ENCODE measurements around the gene RGS19.

The RGS19 gene

DNA sequence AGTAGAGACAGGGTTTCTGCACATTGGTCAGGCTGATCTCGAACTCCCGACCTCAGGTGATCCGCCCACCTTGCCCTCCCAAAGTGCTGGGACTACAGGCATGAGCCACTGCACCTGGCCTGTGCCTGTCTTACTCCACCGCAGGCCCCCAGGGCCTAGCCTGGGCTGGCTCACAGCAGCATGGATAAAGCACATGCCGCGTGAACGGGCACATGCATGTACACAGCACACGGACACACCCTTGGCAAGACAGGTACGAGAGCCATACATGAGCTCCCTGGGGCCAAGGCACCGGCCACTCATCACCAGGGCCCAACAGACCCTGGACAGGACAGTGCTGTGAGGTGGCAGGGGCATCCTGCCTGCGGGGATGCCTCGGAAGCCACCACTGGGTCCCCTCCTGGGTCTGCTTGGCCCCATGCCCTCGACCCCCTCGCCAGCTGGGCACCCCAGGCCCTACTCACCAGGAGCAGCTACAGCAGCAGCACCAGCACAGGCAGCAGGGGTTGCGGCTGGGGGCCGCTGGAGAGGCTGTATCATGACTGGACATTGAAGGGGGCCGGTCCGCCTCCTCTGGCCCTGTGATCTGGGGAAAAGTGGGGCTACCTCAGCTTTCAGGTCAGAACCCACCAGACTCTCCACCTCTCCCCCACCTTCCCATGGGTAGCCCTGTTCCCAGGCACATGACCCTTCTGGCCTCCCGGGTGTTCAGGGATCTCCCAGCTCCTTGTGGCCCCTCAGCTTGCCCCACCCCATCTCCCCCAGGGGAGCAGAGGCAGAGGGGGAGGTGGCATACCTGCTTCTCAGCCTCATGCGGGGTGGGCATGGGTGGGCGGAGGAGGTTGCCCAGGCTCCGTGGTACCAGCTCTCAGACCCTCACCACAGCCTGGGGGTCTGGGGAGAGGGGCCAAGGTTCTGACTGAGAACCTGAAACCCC is 3.0 kb downstream of the RGS19 start:
- DNase-seq, result no peak

DNA sequence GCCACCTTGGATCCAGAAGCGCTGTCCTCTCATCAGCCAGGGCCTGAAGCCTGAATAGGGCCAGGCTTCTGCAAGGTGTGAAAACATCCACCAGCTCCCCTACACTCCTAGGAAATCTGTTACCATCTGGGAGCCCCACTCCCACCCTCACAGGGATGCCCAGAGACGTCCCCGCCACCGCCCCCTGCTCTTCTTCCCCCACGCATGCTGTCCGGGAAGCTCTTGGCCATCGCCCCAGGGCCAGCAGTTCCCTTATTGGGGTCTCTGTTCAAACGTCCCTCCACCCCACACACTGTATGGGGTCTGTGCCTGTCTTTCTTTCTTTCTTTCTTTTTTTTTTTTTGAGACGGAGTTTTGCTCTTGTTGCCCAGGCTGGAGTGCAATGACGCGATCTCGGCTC is 3.8 kb downstream of the RGS19 start:
- no peak for DNase-seq

DNA sequence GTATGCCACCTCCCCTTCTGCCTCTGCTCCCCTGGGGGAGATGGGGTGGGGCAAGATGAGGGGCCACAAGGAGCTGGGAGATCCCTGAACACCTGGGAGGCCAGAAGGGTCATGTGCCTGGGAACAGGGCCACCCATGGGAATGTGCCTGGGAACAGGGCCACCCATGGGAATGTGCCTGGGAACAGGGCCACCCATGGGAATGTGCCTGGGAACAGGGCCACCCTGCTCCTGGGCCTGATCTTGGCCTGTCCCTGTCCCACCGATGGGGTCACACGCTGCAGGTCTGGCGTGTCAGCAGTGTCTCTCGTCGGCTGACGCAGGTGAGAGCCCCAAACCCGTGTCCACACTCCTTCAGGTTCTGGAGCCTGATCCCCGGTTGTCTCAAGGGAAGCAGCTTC is 4.4 kb downstream of the RGS19 start:
- DNase-seq, result no peak

DNA sequence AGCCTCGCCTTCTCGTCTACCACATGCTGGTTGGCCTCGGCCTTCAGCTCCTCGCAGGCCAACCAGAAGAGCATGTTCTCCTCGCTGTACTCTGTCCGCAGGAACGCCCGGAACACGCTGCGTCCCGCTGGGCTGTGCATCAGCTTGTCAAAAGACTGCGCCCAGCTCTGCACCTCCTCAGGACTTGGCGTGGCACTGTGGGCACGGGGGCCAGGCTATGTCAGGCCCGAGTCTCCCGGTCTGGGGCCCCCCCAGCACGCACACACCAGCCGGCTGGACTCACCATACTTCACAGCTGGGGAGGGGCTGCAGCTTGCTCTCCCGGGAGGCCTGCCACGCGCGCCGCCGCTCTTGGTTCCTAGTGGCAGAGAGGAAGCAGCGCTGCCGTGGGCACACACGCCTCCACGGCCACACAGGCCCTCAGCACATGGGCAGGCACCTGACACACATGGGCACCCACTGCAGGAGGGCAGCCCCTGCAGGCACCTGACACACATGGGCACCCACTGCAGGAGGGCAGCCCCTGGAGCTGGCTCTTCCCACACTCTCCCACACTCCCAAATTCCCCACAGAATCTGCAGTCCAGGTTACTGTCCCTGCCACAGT is 5.0 kb downstream of the RGS19 start:
- no peak for DNase-seq

DNA sequence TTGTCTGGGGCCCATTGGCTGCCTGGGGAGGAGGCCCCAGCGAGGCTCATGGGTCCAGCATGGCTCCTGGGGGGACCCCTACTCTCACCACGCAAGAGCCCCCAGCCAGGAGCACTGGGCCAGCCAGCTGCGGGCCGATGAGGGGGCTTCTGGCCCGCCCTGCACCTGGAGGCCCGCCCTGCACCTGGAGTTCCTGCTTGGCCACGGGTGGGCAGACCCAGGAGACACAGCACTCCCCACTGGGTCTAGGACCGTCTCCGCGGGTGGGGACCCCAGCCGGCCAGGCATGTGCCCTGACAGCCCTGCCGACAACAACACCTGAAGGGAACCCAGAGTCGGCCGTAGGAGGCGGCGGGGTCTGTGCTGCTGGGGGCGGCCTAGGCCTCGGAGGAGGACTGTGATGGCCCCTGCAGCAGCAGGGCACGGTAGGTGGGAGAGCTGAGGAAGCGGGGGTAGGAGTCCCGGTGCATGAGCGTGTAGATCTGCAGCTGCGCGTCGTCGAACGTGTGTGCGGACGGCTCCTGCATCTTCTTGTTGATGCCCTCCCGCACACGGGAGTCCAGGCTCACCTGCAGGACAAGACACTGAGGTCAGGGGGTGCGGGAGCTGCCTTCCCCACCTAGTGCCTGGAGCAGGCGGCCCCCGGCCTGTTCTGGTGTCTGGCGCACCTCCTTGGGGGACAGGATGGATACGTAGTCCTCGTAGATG is 5.7 kb downstream of the RGS19 start:
- DNase-seq, result no peak

DNA sequence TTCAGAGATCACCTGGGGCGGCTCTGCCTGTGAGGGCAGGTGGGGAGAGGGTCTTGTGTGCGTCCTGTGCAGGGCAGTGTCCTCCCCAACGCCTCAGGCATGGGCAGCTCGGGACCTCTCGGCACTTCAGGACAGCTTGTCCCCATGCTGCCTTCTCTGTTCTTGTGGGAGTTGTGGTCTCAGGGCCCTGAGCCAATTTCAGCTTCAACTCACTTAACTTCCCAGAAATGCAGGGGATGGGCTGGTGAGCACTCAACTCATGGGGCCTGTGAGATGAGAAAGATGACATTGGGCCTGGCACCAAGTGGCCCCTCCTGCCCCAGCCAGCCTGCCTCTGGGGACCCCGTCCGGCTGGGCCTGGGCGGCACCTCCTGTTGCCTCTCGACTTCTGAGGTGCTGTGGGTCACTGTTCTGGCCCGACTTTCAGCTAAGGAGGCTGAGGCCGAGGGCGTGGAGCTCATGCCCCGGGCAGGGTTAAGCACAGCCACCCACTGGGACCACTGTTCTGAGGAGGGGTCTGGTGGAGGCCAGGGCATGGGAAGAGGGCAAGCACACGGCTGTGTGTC is 6.7 kb downstream of the RGS19 start:
- no peak for DNase-seq

DNA sequence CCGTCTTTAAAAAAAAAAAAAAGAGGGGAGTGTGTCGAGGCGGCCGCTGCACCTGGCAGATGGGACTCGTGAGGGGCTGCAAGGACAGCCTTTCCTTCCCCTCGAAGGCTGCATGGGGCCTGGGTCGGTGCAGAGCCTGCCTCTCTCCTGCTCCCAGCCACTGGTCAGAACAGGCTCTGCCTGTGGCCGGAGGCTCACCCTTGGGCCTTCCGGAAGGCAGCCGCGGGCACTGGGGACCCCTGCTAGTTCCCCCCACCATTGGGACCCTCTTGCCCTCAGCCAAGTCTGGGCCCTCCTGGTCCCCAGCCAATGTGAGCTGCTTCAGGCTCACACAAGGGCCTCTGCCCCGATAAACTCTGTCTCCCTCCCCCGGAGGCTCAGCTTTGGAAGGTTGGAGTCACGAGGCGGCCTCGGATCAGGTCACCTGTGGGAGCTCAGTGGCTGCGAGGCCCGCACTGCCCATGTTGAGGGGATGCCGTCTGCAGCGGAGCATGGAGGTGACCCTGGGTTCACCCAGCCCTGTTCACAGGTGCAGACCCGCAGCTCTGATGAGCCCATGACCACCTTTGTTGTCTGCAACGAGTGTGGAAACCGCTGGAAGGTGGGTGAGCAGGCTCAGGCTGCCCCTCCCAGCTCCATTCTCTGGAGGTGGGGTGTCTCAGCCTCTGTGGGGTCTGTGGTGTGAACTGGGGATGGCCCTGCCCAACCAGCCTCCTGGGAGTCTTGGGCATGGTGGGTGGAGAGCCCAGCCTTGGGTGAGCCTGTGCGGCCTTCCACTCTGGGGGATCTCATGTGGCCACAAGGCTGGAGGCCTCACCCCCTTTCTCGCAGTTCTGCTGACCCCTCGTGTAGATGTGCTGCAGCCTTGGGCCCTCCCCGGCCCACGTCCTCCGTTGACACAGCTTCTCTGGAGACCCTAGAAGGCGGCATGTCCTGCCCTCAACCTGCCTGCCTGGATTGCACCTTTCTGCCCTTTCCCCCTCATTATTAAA is 7.7 kb downstream of the RGS19 start:
- DNase-seq, result no peak

DNA sequence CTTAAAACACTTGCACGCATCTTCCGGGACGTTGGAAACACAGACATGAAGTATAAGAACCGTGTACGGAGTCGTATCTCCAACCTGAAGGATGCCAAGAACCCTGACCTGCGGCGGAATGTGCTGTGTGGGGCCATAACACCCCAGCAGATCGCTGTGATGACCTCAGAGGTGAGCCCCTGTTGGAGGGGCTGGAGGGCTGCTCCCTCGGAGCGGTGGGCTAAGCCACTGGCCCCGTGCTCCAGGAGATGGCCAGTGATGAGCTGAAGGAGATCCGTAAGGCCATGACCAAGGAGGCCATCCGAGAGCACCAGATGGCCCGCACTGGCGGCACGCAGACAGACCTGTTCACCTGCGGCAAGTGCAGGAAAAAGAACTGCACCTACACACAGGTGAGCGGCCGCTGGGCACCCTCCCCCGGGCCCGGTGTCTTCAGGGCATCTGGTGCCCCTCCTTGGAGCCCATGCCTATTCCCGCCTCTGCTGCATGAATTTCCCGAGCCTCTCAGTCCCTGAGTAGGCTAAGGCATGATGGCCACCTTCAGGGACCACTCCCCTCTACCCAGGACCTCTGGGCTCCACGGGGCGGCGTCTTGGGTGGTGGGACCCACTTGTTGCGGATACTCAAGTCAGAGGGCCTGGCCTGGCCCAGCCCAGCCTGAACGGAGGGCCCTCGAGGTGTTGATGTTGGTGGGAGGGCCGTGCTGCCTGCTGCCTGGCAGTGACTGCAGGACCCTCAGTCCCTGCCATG is 8.9 kb downstream of the RGS19 start:
- no peak for DNase-seq

DNA sequence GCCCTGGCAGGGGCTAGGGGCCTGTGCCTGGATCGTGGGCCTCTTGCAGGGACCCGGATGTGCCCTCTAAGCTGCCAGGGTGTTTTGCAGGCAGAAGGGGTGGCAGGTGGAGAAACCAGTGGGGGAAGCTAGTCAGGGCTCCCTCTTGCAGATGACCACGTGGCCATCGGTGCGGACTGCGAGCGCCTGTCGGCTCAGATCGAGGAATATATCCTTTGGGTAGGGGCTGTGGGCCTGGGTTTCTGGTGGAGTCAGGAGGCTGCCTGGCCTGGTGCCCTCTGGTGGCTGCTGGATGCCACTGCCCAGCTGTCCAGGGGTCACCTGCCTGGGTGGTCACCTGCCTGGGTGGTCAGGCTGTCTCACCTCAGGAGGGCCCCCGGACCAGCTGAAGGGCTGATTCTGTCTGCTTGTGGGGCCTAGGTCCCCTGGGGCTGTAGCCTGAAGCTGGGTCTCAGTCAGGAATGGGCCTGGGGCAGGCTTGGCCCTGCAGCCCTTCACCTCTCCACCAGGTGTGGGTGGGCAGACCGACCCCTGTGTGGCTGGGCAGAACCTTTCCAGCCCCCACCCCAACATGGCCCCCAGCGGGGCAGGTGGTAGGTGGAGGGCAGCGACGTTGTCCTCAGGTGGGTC is 9.6 kb downstream of the RGS19 start:
- DNase-seq, result no peak

DNA sequence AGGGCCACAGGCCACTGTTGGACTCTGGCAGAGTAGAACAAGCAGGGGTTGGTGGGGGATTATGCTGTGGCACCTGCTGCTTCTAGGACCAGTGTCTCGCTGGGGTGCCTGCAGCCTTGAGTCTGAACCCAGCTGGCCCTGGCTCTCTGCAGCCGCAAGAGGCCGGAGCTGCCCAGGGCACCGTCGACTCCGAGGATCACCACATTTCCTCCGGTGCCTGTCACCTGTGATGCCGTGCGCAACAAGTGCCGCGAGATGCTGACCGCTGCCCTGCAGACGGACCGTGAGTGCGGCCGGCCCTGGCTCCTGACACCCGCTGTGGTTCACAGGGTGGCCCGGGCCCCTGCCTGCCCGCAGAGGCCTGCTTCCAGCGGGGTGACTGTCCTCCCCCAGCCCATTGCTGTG is 10.1 kb downstream of the RGS19 start:
- no peak for DNase-seq

DNA sequence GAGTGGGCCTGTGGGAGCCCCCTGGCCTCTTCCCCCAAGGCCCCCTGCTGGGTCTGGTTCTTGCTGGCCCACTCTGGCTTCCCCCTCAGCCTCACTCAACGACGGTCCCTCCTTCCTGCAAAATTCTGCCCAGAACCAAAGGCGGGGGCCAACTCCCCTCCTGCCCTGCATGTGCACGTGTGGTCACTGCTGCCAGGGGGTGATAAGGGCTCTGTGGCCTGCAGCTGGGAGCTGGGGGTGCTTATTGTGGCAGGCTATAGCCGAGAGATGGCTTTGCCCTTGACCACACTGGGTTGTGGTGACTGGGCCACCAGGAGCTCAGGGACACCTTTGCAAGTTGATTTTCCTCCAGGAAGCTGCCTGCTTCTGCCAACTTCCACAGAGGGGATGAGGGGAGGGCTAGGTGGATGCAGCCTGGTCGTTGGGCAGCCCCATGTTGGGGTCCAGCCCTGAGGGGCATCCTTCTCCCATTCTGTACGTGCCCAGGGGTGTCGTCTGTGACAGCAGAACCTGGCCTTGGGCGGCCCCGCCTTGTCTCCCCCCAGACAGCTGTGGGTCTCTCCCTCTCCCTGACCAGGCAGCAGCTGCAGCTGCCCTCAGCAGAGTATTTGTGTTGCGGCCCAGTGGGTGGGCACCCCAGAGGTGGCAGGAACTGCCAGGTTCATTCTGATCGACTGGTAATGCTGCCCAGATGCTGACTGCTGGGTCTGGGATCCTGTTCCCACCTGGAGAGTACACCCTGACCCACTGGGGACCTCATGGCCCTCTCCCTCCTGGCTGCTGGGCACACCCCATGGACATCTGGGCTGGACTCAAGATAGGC is 10.7 kb downstream of the RGS19 start:
- no peak for DNase-seq

DNA sequence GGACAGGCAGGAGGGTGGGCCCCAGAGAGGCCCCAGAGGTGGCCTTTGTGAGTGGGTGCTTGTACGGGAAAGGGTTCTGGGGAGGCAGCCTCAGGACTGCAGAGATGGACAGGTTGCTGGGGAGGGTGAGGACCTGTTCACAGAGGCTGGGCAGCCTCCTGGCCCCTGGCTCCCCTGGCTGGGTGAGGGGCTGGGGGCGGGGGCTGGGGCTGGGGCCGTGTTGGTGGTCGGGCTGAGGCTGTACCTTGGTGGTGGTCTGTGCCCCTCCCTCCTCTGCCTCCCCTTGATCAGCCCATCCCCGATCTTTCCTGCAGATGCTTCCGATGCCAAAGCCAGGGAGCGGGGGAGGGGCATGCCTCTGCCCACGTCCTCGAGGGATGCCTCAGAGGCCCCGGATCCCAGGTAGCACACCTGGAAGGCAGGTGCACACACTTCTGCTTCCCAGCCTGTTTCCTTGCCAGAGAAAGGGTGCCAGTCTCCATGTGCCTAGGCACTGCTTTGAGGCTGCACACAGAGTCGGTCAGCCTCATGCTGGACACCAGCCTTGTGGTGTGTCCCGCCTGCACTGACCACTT is 11.5 kb downstream of the RGS19 start:
- no peak for DNase-seq

DNA sequence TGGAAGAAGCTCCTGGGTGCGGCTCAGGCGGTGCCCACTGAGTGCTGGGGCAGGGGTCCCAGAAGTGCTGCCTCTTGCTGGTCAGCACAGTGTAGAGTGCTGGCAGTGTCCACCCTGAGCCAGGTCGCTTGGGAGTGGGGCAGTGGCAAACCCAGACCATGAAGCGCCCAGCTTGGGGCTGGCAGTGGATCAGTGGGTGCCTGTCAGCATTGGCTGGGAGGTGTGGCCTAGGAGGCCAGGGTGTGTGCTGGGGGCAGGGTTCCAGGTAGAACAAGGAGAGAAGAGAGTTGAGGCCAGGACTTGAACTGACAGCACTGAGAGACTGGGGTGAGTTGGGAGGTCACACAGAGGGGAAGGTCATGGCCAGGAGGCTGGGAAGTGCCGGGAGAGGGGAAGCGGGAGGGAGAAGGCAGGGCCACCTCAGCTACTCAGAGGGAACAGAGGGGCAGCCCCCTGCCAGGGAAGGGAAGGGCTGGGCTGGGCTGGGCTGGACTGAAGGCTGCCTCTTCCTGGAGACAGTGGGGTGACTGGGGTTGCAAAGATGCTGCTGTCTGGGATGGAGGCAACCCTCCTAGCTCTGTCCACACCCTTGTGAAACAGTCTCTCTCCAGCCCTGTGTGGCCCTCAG is 12.2 kb downstream of the RGS19 start:
- DNase-seq, result no peak

DNA sequence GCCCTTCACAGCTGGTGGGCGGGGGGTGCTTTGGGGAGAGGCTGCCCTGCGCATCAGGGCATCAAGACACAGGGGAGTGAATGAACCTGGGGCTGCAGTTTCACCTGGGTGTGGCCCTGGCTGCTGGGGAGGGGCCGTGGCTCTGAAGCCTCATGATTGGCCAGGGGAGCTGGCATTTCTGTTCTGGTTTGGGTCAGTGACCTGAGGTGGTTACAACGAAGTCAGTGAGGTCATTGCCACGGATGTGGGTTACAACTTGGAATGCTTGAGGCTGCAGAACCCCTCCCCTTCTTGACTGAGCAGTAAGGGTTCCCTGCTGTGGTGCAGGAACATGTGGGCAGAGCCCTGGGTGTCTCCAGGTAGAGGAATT is 13.4 kb downstream of the RGS19 start:
- no peak for DNase-seq

DNA sequence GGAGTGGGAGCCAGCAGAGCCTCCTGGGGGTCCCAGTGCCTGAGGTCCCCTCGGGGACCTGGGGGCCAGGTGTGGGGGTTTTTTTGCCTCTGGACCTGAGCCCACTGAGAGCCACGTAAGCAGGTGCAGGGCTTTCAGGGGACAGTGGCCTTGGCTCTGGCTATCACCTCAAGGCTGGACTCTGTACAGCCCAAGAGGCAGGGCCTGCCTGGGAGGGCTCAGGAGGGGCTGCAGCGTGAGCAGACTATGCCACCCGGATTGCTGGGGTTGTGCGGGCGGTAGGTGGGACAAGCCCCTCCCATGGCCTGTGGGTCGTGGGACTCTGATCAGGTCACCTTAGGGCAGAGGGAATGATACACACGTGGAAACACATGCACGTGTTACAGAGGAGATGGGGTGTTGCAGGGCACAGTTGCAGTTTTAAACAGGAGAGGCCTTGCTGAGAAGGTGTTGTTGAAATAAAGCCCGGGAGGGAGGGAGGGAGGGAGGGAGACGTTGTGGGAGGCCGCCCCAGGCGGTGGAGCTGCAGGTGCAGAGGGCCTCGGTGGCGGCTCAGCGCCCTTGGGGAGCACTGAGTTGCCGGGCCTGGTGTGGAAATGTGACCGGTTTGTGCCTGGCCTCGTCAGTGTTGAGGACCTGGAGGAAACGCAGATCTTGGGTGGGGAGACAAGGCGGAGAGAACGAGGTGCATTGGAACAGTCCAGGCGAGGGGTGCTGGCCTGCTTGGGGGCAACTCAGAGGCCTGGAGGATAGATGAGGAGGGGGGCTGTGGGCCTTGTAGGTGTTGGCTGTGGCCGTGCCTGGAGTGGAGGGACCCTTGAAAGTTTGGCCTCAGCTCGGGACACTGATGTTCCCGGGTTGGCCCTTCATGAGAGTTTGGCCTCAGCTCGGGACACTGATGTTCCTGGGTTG is 14.0 kb downstream of the RGS19 start:
- no peak for DNase-seq

DNA sequence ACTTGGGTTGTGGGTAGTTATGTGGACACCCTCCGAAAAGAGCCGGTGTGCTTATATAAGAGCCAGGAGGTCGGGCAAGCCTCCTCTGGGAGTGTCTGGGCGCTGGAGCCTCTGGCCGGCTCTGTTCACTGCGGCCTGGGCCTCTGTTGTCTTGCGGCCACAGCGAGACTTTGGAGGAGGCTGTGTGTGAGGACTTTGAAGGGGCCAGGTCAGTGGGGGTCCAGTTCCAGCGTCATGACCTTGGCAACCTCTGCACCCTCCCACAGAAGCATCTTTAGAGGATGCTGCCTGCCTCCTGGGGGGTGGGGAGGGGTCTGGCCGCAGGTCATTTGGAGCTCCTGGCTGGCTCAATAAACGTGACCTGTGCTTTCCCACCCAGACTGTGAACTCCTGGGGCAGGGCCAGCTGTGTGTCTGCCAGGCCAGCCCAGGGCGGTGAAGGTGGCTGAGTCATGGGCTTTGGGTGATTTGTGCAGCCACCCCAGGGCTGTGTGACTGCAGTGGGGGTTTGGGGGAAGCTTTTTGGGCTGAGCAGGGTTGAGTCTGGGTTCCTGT is 15.1 kb downstream of the RGS19 start:
- no peak for DNase-seq

DNA sequence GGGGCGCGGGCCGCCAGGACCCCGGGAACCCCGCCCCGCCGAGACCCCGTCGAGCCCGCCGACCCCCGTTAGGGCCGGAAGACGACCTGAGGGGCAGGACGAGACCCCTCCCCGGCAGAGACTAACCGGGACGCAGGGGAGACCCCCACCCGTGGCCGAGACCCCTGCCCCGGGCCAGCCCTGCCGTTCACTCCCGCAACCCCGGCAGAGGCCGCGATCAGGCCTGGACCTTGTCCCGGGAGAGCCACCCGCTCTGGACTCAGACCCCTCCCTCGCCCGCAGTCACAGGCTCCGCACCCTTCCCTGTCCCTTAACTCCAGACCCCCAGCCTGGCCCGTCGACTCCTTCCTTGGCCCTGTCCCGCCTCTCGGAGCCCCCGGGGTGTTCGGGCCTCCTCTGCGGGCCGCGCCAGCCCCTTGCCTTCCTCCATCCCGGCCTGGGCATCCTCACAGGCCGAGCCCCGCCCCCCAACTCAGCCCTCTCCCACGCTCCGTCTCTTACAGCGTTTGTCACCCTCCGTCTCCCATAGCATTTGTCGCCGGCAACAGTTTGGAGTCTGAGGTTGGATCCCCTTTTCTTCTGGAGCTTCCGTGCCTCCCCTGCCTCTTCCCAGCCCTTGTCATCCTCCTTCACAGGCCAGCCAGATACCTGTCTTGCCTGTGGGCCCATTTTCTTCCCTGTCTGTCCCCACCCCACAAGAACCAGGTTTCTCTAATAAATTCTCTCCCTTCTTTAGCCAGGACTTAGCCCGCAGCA is 15.8 kb downstream of the RGS19 start:
- DNase-seq, result no peak

All from NCI-H2227 treated with DMSO at 0.1 percent for 48 hours (cell line).